Endodermal cell (in vitro differentiated cells): Measurements from ENCODE around the gene MTHFD2. TPM values are rescaled to one million over a fixed set of nuclear protein-coding genes. Genes with fewer than 3 reads are reported as not detected.
A peak's percentile ranks its signal among the peaks of the same experiment; 100 is the strongest.

Experiments
- DNase-seq: peaks from one replicate; pipeline ENCODE4 v3.0.0-alpha.2; 2017
- H3K27ac ChIP-seq: 2 replicates; pipeline ENCODE4 v1.5.1; 2013; ENCODE audit warnings: mild to moderate bottlenecking, low read depth, low read length, moderate library complexity
- H3K27me3 ChIP-seq: 2 replicates; pipeline ENCODE4 v1.6.1; 2013; ENCODE audit warnings: mild to moderate bottlenecking, low read length, moderate library complexity; ENCODE audit not compliant: insufficient read depth, control insufficient read depth, poor library complexity, severe bottlenecking
- H3K36me3 ChIP-seq: 2 replicates; pipeline ENCODE4 v1.7.0; 2013; ENCODE audit warnings: mild to moderate bottlenecking, low read length, moderate library complexity; ENCODE audit not compliant: control insufficient read depth, insufficient read depth
- H3K4me1 ChIP-seq: one replicate; pipeline ENCODE4 v1.7.0; 2013; ENCODE audit warnings: low read length; ENCODE audit not compliant: control insufficient read depth, insufficient read depth
- H3K4me3 ChIP-seq: 2 replicates; pipeline ENCODE4 v1.5.1; 2013; ENCODE audit warnings: mild to moderate bottlenecking, low read length, moderate library complexity
- H3K9ac ChIP-seq: 2 replicates; pipeline ENCODE4 v1.6.1; 2013; ENCODE audit warnings: mild to moderate bottlenecking, low read length, moderate library complexity; ENCODE audit not compliant: poor library complexity, severe bottlenecking; ENCODE audit errors: extremely low read depth
- H3K9me3 ChIP-seq: 2 replicates; pipeline ENCODE4 v1.6.1; 2013; ENCODE audit warnings: mild to moderate bottlenecking, low read length, moderate library complexity; ENCODE audit not compliant: control insufficient read depth
- H3K27ac Mint-ChIP-seq: 2 replicates; pipeline ENCODE4 v1.8.0; 2020; ENCODE audit warnings: mixed read lengths
- H3K27me3 Mint-ChIP-seq: 2 replicates; pipeline ENCODE4 v1.8.0; 2021; ENCODE audit warnings: mild to moderate bottlenecking, mixed read lengths; ENCODE audit not compliant: insufficient read depth
- H3K36me3 Mint-ChIP-seq: 2 replicates; pipeline ENCODE4 v1.8.0; 2020; ENCODE audit warnings: low read depth, mixed read lengths
- H3K4me1 Mint-ChIP-seq: 2 replicates; pipeline ENCODE4 v1.8.0; 2020; ENCODE audit warnings: mixed read lengths
- H3K4me3 Mint-ChIP-seq: 2 replicates; pipeline ENCODE4 v1.8.0; 2020; ENCODE audit warnings: mild to moderate bottlenecking, moderate library complexity, mixed read lengths
- H3K9me3 Mint-ChIP-seq: 2 replicates; pipeline ENCODE4 v1.8.0; 2020; ENCODE audit warnings: mild to moderate bottlenecking, mixed read lengths
- CTCF ChIP-seq: fragments of 200-600 bp; sonication (generic); conservative IDR thresholded peaks from 2 replicates; pipeline ENCODE4 v1.5.0; 2021; ENCODE audit warnings: antibody characterized with exemption, mild to moderate bottlenecking
- WGBS, 2 experiments: methylation state at CpG; one replicate each; pipeline versions ENCODE4 v1.1.5 to v1.1.7; 2013; ENCODE audit warnings: missing lambda C conversion rate in 2 of 2, mixed read lengths in 1 of 2; ENCODE audit not compliant: insufficient coverage in 1 of 2, insufficient read length in 1 of 2; 5-methylcytosine and 5-hydroxymethylcytosine counted together
- total RNA-seq, 2 donors: library from RNA; stranded (reverse); fragmentation: NEBNext Ultra II Directional in 1 of 2; extraction: Animal tissue kit (Norgen Biotek cat#: 25700) in 1 of 2; gene quantifications; 2 replicates in 1 of 2; 3 replicates in 1 of 2; pipeline ENCODE4 v1.2.1, GENCODE V29; 2021

Gene MTHFD2
- total RNA-seq, 2 donors from 2014 or later, result 77.4 to 84.5 TPM

DNA sequence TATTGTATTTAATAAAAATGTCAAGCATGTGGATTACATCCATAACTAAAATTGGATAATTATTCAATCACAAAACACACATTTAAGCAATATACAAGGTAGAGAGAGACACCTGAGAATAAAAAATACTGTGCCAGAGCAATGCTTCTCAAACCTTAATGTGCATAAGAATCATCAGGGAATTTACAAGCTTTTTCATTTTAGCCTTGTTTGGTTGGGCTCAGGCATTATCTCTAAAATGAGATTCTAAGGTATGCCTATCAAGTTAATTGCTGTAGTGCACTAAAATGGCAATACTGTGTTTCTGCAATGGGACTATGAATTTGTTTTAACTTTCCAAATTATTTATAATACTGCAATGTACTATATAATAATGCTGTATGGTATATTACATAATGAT is 20.7 kb upstream of the MTHFD2 start:
- Histone ChIP-seq H3K4me1 (no peaks in the 10 kb centered on the region), H3K9me3 (peaks cover 25% of the 10 kb centered on the region), H3K27ac (no peak overlapping the region), H3K27me3 (no peaks in the 10 kb centered on the region), H3K9ac (peak overlapping the region; percentile 94), H3K4me3 (peak overlapping the region; percentile 100), H3K36me3 (peaks cover 23% of the 10 kb centered on the region)
- H3K36me3 Mint-ChIP-seq, result peaks cover 30% of the 10 kb centered on the region
- no peak for DNase-seq
- peak overlapping the region; percentile 78 for H3K4me3 Mint-ChIP-seq
- no peaks in the 10 kb centered on the region for H3K27me3 Mint-ChIP-seq
- TF ChIP-seq CTCF, result no peak
- H3K27ac Mint-ChIP-seq, result peak overlapping the region; percentile 90
- peaks cover 28% of the 10 kb centered on the region for H3K9me3 Mint-ChIP-seq
- H3K4me1 Mint-ChIP-seq, result peaks cover 8% of the 10 kb centered on the region

GRCh38 chr2:74178211-74179062 is 20.0 kb upstream of the MTHFD2 start, which contains the start of gene MOB1A:
Gene MOB1A (minus strand): TSS chr2:74178879. CDS start chr2:74178674, 205 bp downstream.
- Histone ChIP-seq H3K36me3 (peaks cover 23% of the 10 kb centered on the region), H3K4me3 (peak within 1 kb of the TSS; percentile 100), H3K9ac (peak within 1 kb of the TSS; percentile 94), H3K27me3 (no peaks in the 10 kb centered on the region), H3K4me1 (no peaks in the 10 kb centered on the region), H3K9me3 (peaks cover 25% of the 10 kb centered on the region), H3K27ac (peak within 1 kb of the TSS; percentile 95)
- no peak for TF ChIP-seq CTCF
- H3K4me3 Mint-ChIP-seq, result peak within 1 kb of the TSS; percentile 78
- peaks cover 28% of the 10 kb centered on the region for H3K9me3 Mint-ChIP-seq
- peak within 1 kb of the TSS; percentile 90 for H3K27ac Mint-ChIP-seq
- H3K4me1 Mint-ChIP-seq, result peaks cover 8% of the 10 kb centered on the region
- H3K27me3 Mint-ChIP-seq, result no peaks in the 10 kb centered on the region
- 0 to 1% methylated on average over 21 to 84 of the region's 84 CpGs for WGBS, 2 experiments
- peaks cover 27% of the 10 kb centered on the region for H3K36me3 Mint-ChIP-seq
- peak; percentile 99 for DNase-seq

- WGBS, 2 experiments, result 71 to 76% methylated on average over 13 to 24 of the region's 25 CpGs
- Mint-ChIP-seq H3K4me1 (peaks cover 8% of the 10 kb centered on the region), H3K27me3 (no peaks in the 10 kb centered on the region), H3K27ac (peak overlapping the region; percentile 90), H3K4me3 (peak overlapping the region; percentile 78), H3K9me3 (peaks cover 27% of the 10 kb centered on the region), H3K36me3 (peaks cover 26% of the 10 kb centered on the region)
- Histone ChIP-seq H3K27me3 (no peaks in the 10 kb centered on the region), H3K4me1 (no peaks in the 10 kb centered on the region), H3K4me3 (peak overlapping the region; percentile 100), H3K9ac (no peak overlapping the region), H3K9me3 (peaks cover 25% of the 10 kb centered on the region), H3K27ac (no peak overlapping the region), H3K36me3 (peaks cover 22% of the 10 kb centered on the region)
- DNase-seq, result no peak
- peak; percentile 73 for TF ChIP-seq CTCF
Measured at GRCh38 chr2:74179063-74179865, 19.2 kb upstream of the MTHFD2 start.
